ENCODE measurements around the gene ADAMTS17. TPM values are rescaled to one million over a fixed set of nuclear protein-coding genes. Genes with fewer than 3 reads are reported as not detected.

Gene ADAMTS17
- total RNA-seq, 1 donor from 2014 or later: 3.4 TPM

DNA sequence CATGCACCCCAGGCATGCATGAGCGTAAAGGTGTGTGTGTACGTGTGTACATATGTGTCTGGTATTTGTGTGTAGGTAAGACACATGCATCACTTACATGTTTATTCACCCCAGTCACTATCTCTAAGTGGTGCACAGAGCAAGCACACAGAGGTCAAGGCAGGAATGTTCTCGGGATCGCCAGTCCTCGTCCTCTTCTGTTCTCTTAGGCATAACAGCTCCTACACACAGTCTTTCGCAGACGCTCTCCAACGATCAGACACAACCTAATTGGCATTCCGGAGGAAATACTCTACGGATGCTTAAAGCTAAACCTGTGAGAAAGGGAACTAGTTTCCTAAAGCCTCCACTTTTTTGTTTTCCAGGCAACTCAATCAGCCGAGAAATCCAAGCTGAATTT, 95.9 kb downstream of the ADAMTS17 start:
- no peak overlapping the region for H3K27ac Mint-ChIP-seq (ENCODE audit: unreplicated experiment)
- peaks cover 4% of the 10 kb centered on the region for H3K9me3 Mint-ChIP-seq (ENCODE audit: low read depth)
- TF ChIP-seq, protein P1, sequence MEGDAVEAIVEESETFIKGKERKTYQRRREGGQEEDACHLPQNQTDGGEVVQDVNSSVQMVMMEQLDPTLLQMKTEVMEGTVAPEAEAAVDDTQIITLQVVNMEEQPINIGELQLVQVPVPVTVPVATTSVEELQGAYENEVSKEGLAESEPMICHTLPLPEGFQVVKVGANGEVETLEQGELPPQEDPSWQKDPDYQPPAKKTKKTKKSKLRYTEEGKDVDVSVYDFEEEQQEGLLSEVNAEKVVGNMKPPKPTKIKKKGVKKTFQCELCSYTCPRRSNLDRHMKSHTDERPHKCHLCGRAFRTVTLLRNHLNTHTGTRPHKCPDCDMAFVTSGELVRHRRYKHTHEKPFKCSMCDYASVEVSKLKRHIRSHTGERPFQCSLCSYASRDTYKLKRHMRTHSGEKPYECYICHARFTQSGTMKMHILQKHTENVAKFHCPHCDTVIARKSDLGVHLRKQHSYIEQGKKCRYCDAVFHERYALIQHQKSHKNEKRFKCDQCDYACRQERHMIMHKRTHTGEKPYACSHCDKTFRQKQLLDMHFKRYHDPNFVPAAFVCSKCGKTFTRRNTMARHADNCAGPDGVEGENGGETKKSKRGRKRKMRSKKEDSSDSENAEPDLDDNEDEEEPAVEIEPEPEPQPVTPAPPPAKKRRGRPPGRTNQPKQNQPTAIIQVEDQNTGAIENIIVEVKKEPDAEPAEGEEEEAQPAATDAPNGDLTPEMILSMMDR (IDR thresholded peaks at IDR 0.05): no peak
- no peak overlapping the region for H3K4me3 Mint-ChIP-seq (ENCODE audit: unreplicated experiment)
- H3K4me1 Mint-ChIP-seq (ENCODE audit: low read depth): peaks cover 29% of the 10 kb centered on the region
- no peaks in the 10 kb centered on the region for H3K27me3 Mint-ChIP-seq (ENCODE audit: low read depth)
- DNase-seq (ENCODE audit: low spot score): no peak
- no peaks in the 10 kb centered on the region for H3K36me3 Mint-ChIP-seq (ENCODE audit: low read depth)

- TF ChIP-seq, protein P1 (IDR thresholded peaks at IDR 0.05): no peak
- Mint-ChIP-seq H3K27me3 (ENCODE audit: low read depth) (no peaks in the 10 kb centered on the region), H3K36me3 (ENCODE audit: low read depth) (no peaks in the 10 kb centered on the region), H3K9me3 (ENCODE audit: low read depth) (peaks cover 4% of the 10 kb centered on the region), H3K4me3 (ENCODE audit: unreplicated experiment) (no peak overlapping the region), H3K4me1 (ENCODE audit: low read depth) (peaks cover 29% of the 10 kb centered on the region), H3K27ac (ENCODE audit: unreplicated experiment) (no peak overlapping the region)
- DNase-seq (ENCODE audit: low spot score): no peak
These were observed 96.3 kb downstream of the ADAMTS17 start for GRCh38 chr15:100245487-100245820.

DNA sequence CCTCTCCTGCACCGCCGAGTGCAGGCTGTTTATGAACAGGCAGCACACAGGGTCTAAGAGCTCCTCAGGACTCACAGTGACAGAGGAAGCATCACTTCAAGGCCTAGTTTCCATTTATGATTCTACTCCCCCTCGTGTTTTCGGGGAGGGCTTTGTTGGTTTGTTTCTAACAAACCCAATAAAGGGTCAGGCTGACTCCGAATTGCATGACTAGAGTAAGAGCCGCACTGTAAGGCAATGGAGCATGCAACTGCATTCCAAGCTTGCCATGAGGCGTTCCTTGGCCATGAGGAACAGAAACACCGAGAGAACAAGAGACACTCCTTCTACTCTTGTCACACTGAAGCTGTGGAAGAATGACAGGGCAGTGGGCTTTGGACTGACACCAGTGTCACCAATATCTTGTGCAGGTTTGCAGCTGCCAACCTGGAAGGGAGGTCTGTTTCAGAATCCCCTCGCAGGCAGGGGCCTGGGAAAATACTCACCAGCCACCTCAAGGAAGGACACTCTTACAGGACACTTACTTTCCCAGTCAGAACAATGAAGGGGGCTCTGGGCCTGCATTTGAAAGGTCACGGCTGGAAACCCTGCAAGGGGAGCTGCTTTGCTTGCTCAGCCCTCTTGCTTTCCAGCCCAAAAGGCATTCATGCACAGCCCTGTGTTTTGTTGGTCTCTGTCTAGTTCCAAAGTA, 96.8 kb downstream of the ADAMTS17 start:
- Mint-ChIP-seq H3K4me1 (ENCODE audit: low read depth) (peaks cover 29% of the 10 kb centered on the region), H3K4me3 (ENCODE audit: unreplicated experiment) (no peak overlapping the region), H3K27me3 (ENCODE audit: low read depth) (no peaks in the 10 kb centered on the region), H3K27ac (ENCODE audit: unreplicated experiment) (no peak overlapping the region), H3K36me3 (ENCODE audit: low read depth) (no peaks in the 10 kb centered on the region), H3K9me3 (ENCODE audit: low read depth) (peaks cover 4% of the 10 kb centered on the region)
- DNase-seq (ENCODE audit: low spot score): no peak
- TF ChIP-seq, protein P1 (IDR thresholded peaks at IDR 0.05): no peak

DNA sequence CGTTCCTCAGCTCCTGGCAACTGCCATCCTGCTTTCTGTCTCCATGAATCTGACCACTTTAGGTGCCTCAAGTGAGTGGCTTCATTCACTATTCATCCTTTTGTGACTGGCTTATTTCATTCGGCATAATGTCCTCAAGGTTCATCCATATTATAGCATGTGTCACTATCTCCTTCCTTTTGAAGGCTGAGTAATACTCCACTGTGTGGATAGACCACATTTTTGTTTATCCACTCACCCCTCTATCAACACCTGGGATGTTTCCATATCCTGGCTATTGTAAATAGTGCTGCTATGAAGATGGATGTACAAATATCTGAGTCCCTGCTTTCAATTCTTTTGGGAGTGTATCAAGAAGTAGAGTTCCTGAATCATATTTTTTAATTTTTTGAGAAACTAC, 98.8 kb downstream of the ADAMTS17 start:
- peaks cover 4% of the 10 kb centered on the region for H3K9me3 Mint-ChIP-seq (ENCODE audit: low read depth)
- H3K4me1 Mint-ChIP-seq (ENCODE audit: low read depth): peaks cover 29% of the 10 kb centered on the region
- H3K36me3 Mint-ChIP-seq (ENCODE audit: low read depth): peaks cover 3% of the 10 kb centered on the region

DNA sequence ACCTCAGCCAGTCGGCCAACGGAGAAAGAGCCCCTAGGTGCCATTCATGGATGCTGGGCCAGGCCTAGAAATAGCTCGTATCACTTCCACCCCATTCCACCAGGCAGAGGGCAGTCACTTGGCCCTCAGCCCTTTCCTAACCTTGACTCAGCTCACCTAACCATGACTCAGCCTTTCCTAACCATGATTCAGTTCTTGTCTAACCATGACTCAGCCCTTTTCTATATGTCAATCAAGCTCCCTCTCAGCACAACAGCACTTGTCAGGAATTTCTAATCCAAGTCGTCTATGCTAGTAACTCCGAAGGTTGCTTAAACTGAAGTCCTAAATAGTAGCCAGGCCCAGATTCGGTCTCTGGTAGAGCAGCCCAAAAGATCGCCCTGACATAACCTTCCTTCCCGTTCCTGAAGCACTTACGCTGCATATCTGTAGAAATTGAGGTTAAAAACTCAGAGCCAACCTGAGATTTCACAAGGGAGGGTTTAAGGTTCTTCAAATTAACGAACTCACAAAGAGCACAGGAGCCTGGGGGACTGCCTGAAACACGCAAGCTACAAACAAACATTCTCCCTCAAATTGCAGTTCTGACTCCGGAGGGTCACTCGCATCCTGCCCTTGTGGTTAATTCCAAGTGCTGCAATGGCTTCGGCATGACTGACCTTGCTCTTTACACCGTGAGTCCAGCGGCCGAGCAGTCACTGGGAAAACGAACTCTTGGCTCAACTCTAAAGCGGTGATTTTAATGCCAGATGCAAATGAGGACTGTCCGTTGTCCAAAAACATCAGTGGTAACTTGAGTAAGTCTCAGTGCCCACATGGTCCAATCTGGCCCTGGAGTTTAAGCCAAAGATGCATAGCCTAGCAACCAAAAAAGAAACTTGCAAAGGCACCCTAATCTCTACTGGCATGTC, 99.9 kb downstream of the ADAMTS17 start:
- Mint-ChIP-seq H3K36me3 (ENCODE audit: low read depth) (peaks cover 4% of the 10 kb centered on the region), H3K27me3 (ENCODE audit: low read depth) (peaks cover 3% of the 10 kb centered on the region)

More for the DNA sequence above, 98.8 kb downstream of the ADAMTS17 start:
- Mint-ChIP-seq H3K27me3 (ENCODE audit: low read depth) (no peaks in the 10 kb centered on the region), H3K27ac (ENCODE audit: unreplicated experiment) (no peak overlapping the region), H3K4me3 (ENCODE audit: unreplicated experiment) (no peak overlapping the region)
- TF ChIP-seq, protein P1 (IDR thresholded peaks at IDR 0.05): no peak
- no peak for DNase-seq (ENCODE audit: low spot score)

More for the DNA sequence above, 99.9 kb downstream of the ADAMTS17 start:
- no peak overlapping the region for H3K4me3 Mint-ChIP-seq (ENCODE audit: unreplicated experiment)
- H3K4me1 Mint-ChIP-seq (ENCODE audit: low read depth): peaks cover 29% of the 10 kb centered on the region
- TF ChIP-seq, protein P1 (IDR thresholded peaks at IDR 0.05): no peak
- DNase-seq (ENCODE audit: low spot score): no peak
- H3K27ac Mint-ChIP-seq (ENCODE audit: unreplicated experiment): peak overlapping the region; percentile 4
- peaks cover 4% of the 10 kb centered on the region for H3K9me3 Mint-ChIP-seq (ENCODE audit: low read depth)
